ENCODE results near the gene THYN1.

The THYN1 gene

DNA sequence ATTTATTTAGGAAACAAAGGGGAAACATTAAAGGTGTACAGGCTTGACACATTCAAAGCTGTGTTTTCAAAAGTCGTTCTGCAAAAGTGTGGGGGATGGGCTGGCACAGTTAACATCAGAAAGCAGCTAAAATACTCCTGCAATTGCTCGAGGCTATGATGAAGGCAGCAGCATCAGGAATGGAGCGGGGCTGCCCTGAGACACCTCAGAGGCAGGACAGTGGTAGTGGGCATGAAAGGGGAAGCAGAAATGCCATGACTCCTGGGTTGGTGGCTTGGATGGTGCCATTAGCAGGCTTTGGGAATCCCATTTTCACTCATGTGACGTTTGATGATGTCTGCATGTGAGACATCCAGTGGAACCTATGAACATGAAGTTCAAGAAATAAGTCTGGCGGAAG is 30.0 kb downstream of the THYN1 start:
- no peak for DNase-seq (ENCODE audit: low spot score)

DNA sequence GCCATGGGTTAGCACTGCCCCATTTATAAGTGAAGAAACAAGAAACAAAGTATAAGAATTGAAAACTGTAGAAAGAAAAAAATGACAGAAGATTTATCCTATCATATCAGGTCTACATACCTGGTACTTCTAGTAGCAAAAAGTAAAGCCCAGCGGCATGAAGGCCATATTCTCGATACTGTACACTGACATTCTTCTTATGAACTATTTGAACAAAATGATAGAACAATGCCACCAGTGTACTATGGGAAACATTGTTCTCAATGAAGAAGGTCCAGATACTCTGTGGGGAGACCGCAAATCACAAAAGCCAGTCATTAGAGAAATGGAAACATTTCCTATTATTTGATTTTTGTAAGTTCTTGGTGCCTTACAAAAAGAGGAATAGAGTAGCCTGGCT is 36.3 kb downstream of the THYN1 start:
- DNase-seq (ENCODE audit: low spot score): no peak

DNA sequence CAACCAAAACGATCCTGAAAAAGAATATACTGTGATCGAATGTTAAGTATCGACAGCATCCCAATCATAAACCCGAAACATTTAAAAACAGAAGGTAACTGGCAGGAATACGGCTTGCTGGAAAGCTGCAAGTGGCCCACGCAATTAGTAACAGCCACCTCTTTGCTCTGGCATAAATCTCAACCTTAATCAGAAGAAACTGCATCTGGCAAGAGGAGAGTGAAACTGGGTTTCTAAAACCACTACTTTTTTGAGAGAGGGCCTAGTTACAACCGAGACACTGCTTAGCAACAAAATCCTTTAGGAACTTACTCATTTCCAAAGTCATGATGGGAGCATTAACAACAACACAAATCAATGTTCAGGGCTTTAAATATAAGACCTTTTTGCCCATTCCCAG is 37.3 kb downstream of the THYN1 start:
- peak; percentile 27 for DNase-seq (ENCODE audit: low spot score)

DNA sequence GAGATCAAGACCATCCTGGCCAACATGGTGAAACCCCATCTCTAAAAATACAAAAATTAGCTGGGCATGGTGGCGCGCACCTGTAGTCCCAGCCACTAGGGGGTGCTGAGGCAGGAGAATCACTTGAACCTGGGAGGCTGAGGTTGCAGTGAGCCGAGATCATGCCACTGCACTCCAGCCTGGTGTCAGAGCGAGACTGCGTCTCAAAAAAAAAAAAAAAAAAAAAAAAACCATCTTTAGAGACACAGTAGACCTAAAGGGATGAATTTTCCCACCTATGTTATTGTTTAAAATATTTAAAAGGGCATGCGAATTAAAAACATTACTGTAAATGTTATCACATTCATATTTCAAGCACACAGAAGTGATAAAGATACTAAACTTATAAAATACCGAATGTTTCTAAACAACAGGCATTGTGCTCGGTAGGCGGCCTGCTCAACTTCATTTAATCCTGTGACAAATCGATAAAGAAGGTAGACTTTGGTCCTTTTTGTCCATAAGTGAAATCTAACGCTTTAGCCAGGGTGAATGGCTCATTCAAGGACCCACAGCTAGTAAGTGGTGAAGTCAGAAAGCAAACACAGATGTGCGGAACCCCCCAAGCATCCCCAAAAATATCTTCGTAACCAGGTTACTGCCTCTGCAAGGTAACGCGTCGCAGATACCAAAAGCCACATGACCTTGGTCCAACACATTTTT is 45.5 kb downstream of the THYN1 start:
- DNase-seq (ENCODE audit: low spot score): no peak

DNA sequence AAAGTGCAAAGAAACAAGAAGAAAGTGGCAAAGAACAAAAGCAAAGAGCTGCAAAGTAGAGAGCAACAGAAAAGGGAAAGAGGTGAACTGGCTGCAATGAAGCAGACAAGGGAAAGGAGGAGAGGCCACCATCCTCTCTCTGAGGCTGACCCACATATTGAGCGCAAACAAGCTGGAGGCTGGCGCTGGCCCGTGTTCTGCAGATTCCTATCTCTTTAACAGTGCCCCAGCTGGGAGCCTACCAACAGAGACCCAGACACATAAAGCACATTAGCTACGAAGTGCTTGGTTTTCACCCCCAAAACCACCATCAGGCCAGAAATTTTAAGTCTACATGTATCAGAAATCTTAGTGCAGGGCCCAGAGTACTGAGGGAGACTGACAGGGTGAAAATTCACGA is 47.0 kb downstream of the THYN1 start:
- no peak for DNase-seq (ENCODE audit: low spot score)

DNA sequence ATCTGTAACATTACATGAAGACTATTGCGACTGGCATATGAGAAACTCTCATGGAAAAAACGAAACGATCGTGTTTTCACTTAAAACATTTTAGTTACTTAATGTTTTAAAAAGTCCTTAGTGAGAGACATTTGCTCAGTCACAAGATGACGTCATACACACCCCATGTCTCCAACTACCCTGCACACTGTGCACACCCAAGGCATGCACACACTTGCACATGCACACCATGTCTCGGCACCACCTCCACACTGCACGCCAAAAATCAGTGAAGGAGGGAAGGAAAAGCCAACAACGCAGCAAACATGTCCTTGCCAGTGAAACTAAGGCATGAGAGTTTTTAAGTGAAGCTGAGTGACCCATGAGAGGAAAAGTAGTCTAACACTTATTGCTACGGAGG is 47.4 kb downstream of the THYN1 start:
- no peak for DNase-seq (ENCODE audit: low spot score)

DNA sequence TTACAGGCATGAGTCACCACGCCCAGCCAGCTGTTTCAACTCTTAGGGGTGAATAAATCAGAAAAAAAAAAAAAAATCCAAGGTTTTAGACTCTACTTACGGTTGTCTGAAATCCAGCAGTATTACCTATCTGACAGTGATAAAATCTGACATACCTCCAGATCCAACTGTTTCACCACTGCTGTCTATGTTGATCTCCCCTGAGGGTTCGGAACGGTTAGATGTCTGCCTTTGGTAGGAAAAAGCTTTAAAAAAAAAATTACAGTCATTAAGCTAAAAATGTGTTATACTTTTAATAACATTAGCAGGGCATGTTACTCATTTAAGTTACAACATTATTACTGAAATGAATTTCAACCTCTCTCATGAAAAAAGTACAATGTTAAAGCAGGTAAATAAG is 50.5 kb downstream of the THYN1 start:
- DNase-seq (ENCODE audit: low spot score): no peak

DNA sequence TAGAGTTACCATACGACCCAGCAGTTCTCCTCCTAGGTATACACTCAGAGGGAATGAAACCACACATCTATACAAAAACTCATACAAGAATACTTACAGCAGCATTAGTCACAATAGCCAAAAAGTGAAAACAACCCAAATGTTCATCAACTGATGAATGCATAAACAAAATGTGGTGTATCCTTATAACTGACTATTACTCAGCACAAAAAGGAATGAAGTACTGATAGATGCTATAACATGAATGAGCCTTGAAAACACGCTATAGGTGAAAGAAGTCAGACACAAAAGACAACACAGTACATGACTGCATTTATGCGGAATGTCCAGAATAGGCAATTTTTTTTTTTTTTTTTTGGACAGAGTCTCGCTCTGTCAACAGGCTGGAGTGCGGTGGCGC is 52.5 kb downstream of the THYN1 start:
- DNase-seq (ENCODE audit: low spot score): no peak

DNA sequence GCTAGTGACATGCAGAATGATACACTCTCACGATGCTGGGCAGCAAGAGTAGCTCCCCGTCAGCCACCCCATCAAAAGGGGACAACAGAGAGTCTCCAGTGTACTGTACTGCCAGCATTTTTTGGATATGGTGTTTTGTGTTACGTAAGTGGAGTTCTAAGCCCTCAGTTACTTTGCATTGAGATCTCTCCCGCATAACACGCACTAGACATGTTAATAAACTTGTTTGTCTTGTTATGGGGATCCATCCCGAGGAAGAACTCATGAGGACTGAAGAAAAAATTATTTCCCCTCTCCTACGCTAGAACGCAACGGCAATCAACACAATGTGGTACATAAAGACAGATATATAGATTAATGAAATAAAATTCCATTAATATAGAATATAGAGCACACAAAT is 53.6 kb downstream of the THYN1 start:
- no peak for DNase-seq (ENCODE audit: low spot score)
